HUDEP-2 (cell line): ENCODE measurements around the gene FCGR3A.
A peak's percentile ranks its signal among the peaks of the same experiment; 100 is the strongest.
"Not testable (repeated sequence)": the region's sequence is repeated elsewhere in the genome, so short reads cannot be mapped to it uniquely, and the experiment has no call there.

Experiments
- DNase-seq, 76 experiments: peaks; one replicate each; lab custom pipeline; 2025; ENCODE audit not compliant: unreplicated experiment in 76 of 76; lab: John Stamatoyannopoulos, UW

The FCGR3A gene

DNA sequence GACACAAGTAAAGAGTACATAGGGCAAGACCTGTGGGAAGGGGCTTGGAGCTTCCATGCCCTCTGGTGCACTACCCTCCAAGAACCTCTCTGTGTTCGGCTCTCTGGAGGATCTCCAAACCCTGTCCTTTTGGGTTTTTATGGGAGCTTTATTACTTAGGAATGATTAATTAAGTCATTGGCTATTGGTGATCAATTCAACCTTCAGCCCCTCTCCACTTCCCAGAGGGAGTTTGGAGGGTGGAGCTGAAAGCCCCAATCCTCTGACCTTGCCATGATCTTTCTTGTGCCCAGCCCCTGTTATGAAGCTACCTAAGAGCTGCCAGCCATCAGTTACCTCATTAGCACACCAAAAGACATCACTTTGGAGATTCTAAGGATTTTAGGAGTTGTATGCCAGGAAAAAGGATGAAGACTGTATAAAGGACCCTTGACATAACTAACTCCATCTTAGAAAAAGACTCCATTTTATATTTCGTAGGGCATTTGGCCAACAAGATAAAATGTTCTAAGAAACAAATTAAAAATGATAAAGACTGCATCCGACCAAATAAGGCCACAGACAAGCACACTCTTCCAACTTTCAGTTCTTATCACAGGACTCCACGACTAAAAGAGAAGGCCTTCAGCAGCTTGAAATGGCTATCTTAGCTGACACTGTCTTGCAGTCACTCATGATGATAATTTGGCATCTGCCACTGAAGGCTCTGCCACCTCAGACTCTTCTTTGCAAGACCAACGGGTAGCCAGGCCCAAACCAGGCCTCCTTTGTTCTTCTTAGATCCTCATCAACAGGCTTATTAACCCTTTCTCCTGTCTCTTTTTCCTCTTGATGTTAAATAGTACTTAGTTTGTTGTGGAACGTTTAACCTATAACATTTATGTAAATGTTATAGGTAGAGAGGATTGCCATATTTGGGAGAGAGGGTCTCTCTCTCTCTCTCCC lies 8.2 kb upstream of the FCGR3A start:
- peak in 74 of 76 experiments; percentile 25 to 94 (median 72) for DNase-seq

DNA sequence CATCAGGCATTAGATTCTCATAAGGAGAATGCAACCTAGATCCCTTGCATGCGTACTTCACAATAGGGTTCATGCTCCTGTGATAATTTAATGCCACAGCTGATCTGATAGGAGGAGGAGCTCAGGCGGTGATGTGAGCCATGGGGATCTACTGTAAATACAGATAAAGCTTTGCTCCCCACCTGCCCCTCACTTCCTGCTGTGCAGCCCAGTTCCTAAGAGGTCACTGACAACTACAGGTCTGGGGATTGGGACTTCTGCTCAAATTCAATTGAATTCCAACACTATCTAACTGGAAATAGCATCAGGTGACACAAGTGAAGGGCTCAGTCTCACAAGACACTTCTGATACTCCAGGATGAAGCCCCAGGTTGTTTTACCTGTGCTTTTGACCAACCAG lies 7.4 kb upstream of the FCGR3A start:
- DNase-seq, result peak in 3 of 76 experiments; percentile 2 to 41 (median 27)

DNA sequence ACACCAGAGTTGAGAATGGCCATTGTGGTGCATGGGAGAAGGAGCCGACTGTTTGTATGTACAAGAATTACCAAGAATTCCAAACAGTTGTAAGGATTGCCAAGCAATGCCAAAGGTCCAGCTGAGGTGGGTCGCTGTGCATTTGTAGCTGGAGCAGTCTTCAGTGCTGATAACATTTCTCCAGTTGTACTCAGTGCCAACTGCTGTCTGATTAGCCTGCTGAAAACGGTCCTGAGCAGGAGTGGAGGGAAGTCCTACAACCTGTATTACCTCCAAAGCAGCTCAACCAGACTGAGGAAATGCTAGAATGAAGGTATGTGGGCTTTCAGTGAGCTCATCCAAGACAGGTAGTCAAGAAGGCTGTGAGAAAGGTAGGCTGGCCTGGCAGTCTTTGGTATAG lies 6.5 kb upstream of the FCGR3A start:
- peak in 18 of 76 experiments; percentile 9 to 49 (median 28) for DNase-seq

DNA sequence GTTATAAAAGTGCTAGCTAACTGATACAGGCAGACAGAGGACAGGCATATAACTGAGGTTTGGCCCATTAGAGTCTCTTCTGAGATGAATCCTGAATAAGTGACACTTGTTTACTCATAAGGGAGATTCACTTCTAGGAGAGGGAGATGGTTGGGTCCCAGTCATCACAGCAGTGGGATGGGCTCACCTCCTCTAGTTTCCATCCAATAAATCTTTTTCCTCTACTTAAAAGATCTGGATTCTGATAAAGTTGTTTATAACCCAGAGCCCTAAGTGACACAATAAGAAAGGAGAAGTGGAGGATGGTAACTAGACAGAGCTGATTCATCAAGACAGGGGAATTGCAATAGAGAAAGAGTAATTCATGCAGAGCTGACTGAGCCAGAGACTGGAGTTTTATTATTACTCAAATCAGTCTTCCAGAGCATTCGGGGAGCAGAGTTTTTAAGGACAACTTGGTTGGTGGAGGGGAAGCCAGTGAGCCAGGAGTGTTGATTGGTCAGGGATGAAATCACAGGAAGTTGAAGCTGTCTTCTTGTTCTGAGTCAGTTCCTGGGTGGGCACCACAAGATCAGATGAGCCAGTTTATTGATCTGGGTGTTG lies 5.3 kb upstream of the FCGR3A start:
- DNase-seq, result not testable (repeated sequence)

DNA sequence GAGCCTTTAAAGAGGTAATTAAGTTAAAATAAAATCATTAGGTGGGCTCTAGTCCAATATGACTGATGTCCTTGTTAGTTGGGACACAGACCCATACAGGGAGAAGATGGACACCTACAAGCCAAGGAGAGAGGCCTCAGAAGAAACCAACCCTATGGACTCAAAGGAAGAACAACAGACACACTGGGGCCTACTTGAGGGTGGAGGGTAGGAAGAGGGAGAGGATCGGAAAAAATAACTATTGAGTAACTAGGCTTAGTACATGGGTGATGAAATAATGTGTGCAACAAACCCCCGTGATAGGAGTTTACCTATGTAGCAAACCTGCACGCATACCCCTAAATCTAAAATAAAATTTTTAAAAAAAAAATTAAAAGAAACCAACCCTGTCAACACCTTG lies 4.7 kb upstream of the FCGR3A start:
- not testable (repeated sequence) for DNase-seq

DNA sequence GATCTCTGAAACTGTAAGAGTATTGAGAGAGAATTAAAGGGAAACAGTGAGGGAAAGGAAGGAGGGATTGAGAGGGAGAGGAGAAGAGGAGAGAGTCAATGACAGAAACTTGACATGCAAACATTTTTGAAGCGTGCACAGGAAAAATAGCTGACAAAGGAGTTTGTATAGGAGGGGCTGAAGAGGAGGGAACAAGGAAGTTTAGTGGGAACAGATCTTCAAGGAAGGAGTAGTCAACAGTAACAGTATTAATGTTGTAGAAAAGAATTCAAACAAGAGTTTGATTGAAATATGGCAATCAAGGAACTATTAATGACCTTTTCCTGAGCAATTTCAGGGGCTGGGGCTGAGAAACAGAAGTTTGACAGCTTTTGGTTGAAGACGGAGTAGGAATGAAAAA lies 4.0 kb upstream of the FCGR3A start:
- not testable (repeated sequence) for DNase-seq

DNA sequence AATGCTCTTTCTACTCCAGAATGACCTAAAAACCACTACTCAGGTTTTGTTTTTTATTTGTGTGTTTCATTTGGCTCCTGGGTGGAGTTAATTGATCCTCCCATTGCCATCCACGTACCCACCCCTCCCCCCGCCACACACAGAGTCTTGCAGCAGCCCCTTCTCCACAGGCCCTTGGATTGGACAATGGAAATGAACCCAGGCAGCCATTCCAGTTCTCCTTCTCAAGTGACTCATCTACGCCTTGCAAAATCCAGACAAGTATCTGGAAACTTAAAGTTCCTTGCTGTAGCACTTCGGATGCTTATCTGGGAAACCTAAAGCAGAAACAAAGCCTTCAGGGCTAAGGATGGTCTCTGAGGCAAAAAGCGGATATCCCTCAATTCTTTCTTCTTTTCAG lies 1.3 kb upstream of the FCGR3A start:
- not testable (repeated sequence) for DNase-seq

- DNase-seq, result not testable (repeated sequence)
These were observed 740 bp downstream of the FCGR3A start for GRCh38 chr1:161548749-161549406.

DNA sequence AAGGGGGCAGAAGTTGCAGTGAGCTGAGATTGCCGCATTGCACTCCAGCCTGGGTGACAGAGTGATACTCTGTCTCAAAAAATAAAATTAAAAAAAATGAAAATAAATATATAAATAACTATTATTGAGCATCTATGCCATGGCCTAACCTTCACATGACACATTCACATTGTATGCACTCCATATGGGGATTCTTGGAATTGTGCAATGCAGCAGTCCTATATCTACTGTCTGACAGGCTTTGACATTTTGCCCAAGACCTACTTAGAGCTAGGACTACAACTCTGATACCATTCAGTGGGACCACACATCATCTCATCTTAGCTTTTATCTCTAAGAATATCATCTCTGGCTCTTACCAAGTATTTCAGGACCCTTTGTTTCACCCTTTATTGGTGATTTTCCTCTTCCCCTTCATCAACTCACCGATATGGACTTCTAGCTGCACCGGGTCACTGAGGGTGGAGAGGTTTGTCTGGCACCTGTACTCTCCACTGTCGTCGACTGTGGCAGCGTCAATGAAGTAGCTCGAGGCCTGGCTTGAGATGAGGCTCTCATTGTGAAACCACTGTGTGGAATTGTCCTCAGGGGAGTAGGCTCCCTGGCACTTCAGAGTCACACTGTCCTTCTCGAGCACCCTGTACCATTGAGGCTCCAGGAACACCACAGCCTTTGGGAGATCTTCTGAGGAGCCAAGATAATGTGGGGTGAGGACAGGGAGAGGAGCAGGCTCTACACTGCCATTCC lies 1.4 kb downstream of the FCGR3A start:
- peak in 2 of 76 experiments; percentile 35 to 45 for DNase-seq

DNA sequence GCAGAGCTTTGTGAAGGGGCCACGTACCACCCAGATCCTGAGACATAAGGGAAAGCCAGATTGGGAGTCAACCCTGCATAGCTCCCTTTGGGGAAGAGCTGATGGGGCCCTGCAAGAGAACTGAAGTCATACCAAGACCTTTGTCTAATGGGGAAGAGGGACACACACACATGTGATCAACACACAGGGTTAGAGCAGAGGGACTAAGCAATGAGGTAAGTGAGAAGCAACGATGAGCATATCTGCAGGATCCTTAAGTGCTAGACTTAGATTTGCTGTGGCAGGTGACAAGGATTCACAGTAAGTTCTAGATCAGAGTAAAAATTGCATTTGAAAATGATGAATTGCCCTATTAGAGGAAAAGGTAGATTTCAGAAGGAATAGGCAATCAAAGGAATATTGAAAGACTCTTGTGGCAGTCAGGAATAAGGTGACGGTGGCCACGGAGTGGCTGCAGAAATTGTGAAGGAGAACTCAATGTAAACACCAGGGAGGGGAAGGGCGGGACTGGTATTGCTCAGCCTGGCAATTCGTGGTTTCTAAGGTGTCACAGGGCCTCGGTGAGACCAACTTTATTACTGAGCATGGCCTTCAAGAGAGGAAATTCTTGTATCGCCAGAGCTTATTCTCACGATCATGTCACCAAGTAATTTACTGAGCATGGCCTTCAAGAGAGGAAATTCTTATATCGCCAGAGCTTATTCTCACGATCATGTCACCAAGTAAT lies 4.5 kb downstream of the FCGR3A start:
- not testable (repeated sequence) for DNase-seq

DNA sequence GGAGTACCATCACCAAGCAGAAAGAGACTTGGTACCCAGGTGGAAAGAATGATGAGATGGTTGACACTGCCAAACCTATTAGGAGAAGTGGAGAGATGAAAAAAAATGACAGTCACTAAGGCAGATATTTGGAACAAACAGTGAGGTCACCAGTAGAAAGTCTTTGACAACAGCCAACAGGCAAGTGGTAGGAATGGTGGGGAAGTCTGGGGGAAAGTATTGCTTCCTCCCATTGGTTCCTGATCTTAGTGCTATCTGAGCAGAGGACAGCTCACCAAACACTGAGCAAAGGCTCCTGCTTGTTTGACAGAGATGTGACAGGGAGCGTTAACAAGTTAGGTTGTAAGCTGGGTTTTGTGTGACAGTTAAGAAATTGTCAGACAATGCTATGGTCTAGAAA lies 6.5 kb downstream of the FCGR3A start:
- not testable (repeated sequence) for DNase-seq

DNA sequence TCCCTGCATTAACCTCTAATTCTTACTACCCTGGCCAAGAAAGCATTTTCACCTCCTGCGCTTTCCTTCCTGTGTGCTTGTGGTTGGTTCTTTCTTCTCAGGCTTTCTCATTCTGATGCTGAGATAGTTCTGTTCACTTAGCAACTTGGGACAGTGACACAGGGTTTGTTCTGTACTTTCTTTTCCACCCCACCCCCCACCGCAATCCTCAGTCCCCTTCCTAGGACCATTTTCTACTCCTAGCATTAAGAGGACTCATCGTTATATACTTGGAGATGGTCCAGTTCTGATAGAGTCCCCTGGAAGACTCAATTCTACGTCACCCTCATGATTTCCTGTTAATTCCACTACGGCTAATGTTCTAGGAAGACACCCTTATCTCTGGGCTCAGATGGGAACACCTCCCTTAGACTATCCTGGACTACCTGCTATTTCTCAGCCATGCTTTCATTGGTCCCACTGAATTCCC lies 7.5 kb downstream of the FCGR3A start:
- DNase-seq, result peak in 41 of 76 experiments; percentile 12 to 82 (median 43)

- peak in 1 of 76 experiments; percentile 36 for DNase-seq
These were observed 9.1 kb downstream of the FCGR3A start for GRCh38 chr1:161540570-161540960.

DNA sequence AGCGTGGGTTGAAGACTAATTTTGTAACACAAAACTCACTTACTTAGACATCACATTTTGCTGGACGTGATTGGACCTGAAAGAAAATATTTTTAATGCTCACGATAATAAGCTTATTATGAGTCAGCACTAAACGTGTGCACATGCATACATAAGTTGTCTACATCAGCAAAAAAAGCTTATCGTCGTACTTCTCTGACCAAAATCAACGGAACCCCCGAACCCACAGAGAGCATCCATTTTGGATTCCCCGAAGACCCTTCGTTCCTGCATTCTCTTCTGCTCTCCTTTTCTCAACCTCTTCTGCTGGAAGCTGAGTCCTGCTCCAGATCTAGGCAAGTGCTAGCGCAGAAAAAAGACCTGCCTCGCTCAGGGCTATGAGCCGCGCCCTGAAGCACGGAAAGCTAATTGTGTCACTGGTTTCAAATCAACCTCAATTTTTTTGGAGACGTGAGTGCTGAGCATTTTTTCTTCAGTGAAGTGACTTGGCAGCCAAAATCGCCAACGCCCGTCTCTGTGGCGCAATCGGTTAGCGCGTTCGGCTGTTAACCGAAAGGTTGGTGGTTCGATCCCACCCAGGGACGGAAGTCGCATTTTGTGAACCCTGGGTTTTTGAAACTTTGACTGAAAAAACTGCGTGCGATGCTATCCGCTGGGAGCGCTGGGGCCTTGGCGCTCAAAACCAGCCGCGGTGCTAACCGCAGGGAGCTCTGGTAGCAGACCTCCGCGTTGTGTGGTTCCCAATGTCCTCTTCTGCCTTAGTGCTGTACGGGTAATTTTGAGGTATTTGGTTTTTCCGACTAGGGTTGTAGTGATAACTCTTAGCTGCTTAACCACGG lies 9.7 kb downstream of the FCGR3A start:
- peak in 75 of 76 experiments; percentile 40 to 99 (median 90) for DNase-seq

DNA sequence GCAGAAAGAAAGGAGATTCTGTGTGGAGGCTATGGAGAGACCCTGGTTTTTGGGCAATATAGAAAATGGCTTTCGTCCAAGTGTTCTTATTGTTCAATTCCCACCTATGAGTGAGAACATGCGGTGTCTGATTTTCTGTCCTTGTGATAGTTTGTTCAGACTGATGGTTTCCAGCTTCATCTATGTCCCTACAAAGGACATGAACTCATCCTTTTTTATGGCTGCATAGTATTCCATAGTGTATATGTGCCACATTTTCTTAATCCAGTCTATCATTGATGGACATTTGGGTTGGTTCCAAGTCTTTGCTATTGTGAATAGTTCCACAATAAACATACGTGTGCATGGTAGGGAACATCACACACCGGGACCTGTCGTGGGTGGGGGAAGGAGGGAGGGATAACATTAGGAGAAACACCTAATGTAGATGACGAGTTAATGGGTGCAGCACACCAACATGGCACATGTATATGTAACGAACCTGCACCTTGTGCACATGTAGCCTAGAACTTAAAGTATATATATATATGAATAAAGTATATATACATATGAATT lies 10.6 kb downstream of the FCGR3A start:
- not testable (repeated sequence) for DNase-seq

DNA sequence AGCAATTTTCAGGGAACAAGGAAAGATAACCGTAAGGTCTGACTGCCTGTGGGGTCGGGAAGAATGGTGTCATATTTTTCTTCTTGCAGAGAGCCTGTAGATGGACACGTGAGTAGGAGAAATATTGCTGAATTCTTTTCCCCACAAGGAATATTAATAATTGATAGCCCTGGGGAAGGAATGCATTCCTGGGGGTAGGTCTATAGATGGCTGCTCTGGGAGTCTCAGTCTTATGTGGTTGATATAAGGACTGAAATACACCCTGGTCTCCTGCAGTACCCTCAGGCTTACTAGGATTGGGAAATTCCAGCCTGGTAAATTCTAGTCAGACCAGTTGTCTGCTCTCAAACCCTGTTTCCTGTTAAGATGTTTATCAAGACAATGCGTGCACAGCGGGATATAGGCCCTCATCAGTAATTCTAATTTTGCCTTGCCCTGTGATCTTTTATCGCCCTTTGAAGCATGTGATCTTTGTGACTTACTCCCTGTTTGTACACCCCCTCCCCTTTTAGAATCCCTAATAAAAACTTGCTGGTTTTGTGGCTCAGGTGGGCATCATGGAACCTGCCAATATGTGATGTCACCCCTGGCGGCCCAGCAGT lies 12.4 kb downstream of the FCGR3A start:
- DNase-seq, result not testable (repeated sequence)

DNA sequence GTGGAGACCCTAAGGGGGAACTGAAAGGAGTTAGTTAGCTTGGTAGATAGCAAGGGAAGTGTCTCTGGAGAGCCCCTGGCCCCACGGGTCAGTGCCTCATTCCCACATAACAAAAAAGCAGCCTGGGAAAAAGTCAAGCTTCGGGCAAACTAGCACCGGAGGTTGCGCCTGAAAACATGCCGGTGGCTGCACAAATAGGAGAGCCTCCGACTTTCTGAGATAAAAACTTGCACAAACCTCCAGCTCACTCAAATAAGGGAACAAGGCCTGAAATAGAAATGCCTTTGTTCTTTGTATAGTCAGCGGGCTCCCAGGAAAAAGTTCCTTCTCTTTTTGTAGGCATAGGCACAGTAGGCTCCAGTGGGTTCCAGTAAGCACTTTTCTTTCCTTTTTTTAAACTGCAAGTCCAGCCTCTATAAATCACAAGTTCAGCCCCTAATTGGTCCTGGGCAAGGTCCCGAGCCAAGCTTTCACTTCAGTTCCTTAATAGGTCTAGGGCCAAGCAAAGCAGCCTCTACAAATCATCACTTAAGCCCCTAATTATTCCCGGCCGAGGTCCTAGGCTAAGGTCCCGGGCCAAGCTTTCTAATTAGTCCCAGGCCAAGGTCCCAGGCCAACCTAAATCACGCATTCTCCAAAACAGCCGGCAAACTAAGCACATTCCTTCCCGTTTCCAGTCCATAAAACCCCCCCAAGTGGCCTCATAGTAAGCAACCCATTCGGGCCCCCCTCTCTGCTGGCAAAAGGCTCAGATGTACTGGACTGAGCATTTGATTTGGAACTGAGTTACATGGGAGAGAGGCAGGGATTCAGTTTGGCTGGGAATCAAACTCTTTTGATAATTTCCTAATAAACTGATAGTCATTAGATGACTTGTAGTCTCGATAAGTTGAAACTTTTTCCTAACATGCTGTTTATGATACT lies 16.7 kb downstream of the FCGR3A start:
- not testable (repeated sequence) for DNase-seq
